Testis (tissue), 2 donors: ENCODE measurements around the gene RALGPS1.

Experiments used
- POLR2A ChIP-seq: fragments of 450-650 bp; IDR thresholded peaks from one replicate; pipeline ENCODE4 v1.6.1; 2017; ENCODE audit warnings: antibody characterized with exemption, mild to moderate bottlenecking, moderate library complexity
- TF ChIP-seq, protein P1 (sequence below), 3 experiments: fragments of 450-650 bp in 2 of 3; fragments of 200-600 bp in 1 of 3; sonication (generic) in 1 of 3; IDR thresholded peaks; one replicate each; pipeline ENCODE4 v1.5.1; 2016 to 2019; ENCODE audit warnings: antibody characterized with exemption in 3 of 3, mild to moderate bottlenecking in 2 of 3, moderate library complexity in 1 of 3

DNA sequence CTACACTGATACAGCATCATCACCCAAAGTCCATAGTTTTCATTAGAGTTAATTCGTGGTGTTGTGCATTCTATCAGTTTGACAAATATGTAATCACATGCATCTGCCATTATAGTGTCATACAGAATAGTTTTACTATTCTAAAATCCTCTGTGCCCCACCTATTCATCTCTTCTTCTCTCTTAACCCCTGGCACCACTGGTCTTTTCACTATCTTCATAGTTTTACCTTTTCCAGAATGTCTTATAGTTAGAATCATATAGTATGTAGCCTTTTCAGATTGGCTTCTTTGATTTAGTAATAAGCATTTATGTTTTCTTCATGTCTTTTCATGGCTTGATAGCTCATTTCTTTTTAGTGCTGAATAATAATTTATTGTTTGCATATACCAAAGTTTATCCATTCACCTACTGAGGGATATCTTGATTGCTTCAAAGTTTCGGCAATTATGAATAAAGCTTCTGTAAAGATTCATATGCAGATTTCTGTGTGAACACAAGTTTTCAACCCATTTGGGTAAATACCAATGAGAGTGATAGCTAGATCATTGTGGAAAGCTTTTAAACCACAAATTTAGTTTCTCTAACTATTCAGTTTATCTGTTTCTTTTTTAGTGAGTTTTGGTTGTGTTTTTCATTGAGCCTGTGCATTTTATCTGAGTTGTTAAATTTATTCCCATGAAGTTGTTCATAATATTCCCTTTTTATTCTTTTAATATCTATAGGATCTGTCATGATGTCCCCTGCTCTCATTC is 84.9 kb downstream of the RALGPS1 start:
- TF ChIP-seq, protein P1, sequence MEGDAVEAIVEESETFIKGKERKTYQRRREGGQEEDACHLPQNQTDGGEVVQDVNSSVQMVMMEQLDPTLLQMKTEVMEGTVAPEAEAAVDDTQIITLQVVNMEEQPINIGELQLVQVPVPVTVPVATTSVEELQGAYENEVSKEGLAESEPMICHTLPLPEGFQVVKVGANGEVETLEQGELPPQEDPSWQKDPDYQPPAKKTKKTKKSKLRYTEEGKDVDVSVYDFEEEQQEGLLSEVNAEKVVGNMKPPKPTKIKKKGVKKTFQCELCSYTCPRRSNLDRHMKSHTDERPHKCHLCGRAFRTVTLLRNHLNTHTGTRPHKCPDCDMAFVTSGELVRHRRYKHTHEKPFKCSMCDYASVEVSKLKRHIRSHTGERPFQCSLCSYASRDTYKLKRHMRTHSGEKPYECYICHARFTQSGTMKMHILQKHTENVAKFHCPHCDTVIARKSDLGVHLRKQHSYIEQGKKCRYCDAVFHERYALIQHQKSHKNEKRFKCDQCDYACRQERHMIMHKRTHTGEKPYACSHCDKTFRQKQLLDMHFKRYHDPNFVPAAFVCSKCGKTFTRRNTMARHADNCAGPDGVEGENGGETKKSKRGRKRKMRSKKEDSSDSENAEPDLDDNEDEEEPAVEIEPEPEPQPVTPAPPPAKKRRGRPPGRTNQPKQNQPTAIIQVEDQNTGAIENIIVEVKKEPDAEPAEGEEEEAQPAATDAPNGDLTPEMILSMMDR (IDR thresholded peaks at IDR 0.05) = no peak
- TF ChIP-seq POLR2A = no peak
